C4-2B (cell line): ENCODE data around the gene DUSP14.

ENCODE experiments used
- CTCF ChIP-seq: fragments of 450-650 bp; conservative IDR thresholded peaks from 2 replicates; pipeline ENCODE4 v1.5.1; 2017; ENCODE audit warnings: mild to moderate bottlenecking
- ZFX ChIP-seq: fragments of 450-650 bp; IDR thresholded peaks from 2 replicates; pipeline ENCODE4 v1.6.1; 2017

GRCh38 chr17:37440424-37440823, 49.3 kb upstream of the DUSP14 start:
- TF ChIP-seq CTCF (no peak), ZFX (no peak)
